Measurements from ENCODE around the gene USHBP1. TPM values are rescaled to one million over a fixed set of nuclear protein-coding genes. Genes with fewer than 3 reads are reported as not detected.

The USHBP1 gene
- total and polyA plus RNA-seq, 2 of the 13 experiments (the other 11 are each of a cell fraction or from before 2014, with no cell fraction given) = 0.15 to 1.5 TPM

DNA sequence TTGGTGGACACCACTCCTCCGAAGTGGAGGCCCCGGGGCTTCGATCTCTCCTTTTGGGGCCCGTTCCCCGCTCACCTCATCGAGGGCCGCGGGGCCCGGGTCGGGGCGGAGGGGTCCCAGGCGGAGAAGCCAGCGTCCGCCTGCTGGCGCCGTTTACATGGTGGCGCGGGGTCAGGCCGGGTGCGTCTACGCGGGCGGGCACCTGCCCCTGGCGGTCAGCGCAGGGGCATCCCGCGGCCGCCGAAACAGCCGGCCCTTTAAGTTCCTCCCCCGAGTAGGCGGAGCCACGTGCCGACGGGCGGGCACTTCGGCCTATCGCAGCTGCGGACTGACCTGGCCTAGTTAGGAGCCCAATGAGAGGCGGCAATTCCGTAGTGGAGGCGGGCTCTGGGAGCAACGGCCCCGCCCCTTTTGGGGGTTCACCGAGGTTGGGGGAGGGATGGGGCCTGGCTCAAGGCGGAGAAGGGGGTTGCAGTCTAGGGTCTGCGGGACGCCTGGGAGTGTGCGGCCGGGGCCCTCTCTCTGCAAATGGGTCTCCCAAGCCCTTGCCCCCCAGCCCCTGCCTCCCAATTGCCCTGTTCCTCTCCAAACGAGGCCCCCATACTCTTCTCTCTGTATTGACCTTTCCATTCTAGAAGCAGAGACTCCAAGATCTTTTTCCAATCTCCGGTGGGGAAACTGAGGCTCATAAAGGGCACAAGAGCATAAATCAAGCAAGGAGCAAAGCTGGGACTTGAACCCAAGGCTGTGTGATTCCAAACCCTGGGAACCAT, 38.8 kb upstream of the USHBP1 start, which contains the start of gene ABHD8 (continued):
- no peak for TF ChIP-seq PRDM15 (CRISPR knock-in tag; IDR thresholded peaks at IDR 0.05)
- no peak for TF ChIP-seq ZNF761 (CRISPR knock-in tag; conservative IDR thresholded peaks at IDR 0.05)
- no peak for TF ChIP-seq ZNF275 (CRISPR knock-in tag; IDR thresholded peaks at IDR 0.05; ENCODE audit: borderline replicate concordance)
- no peak for TF ChIP-seq DNMT1 (CRISPR knock-in tag; IDR thresholded peaks at IDR 0.05)
- TF ChIP-seq HNRNPK (IDR thresholded peaks at IDR 0.05; ENCODE audit: low read depth, low read length, poor library complexity, severe bottlenecking) = peak; percentile 32
- TF ChIP-seq SRF (IDR thresholded peaks at IDR 0.05; ENCODE audit: low read depth, low read length) = 0 out of 2 replicates have a peak, but pooled peaks have one; percentile 3
- TF ChIP-seq PLRG1 (conservative IDR thresholded peaks at IDR 0.05) = no peak
- TF ChIP-seq ATF7-NPFF (CRISPR knock-in tag; IDR thresholded peaks at IDR 0.05; ENCODE audit: low read depth) = no peak
- 0 out of 4 replicates have a peak, but pooled peaks of 1 of the 2 experiments have one; percentile 5 for TF ChIP-seq EP300 (IDR thresholded peaks at IDR 0.05; ENCODE audit: low read depth in 2 of 2, low read length in 2 of 2)
- no peak for TF ChIP-seq EP300 (CRISPR knock-in tag; IDR thresholded peaks at IDR 0.05; ENCODE audit: borderline replicate concordance)
- TF ChIP-seq ELK4 (CRISPR knock-in tag; IDR thresholded peaks at IDR 0.05; ENCODE audit: borderline replicate concordance) = no peak
- TF ChIP-seq, protein P1, sequence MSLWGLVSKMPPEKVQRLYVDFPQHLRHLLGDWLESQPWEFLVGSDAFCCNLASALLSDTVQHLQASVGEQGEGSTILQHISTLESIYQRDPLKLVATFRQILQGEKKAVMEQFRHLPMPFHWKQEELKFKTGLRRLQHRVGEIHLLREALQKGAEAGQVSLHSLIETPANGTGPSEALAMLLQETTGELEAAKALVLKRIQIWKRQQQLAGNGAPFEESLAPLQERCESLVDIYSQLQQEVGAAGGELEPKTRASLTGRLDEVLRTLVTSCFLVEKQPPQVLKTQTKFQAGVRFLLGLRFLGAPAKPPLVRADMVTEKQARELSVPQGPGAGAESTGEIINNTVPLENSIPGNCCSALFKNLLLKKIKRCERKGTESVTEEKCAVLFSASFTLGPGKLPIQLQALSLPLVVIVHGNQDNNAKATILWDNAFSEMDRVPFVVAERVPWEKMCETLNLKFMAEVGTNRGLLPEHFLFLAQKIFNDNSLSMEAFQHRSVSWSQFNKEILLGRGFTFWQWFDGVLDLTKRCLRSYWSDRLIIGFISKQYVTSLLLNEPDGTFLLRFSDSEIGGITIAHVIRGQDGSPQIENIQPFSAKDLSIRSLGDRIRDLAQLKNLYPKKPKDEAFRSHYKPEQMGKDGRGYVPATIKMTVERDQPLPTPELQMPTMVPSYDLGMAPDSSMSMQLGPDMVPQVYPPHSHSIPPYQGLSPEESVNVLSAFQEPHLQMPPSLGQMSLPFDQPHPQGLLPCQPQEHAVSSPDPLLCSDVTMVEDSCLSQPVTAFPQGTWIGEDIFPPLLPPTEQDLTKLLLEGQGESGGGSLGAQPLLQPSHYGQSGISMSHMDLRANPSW (CRISPR knock-in tag; IDR thresholded peaks at IDR 0.05; ENCODE audit: borderline replicate concordance) = no peak
- TF ChIP-seq ZHX1 (CRISPR knock-in tag; IDR thresholded peaks at IDR 0.05; ENCODE audit: low read depth) = no peak
- TF ChIP-seq TMF1 (CRISPR knock-in tag; IDR thresholded peaks at IDR 0.05; ENCODE audit: low read depth) = no peak

Data from HepG2 (cell line).